Mesenchymal stem cell (in vitro differentiated cells and primary cell): Measurements from ENCODE around the gene HINT3.

Experiments
- DNase-seq: peaks from one replicate; pipeline ENCODE4 v3.0.0-alpha.2; 2013
- H2AFZ ChIP-seq: one replicate; pipeline ENCODE4 v1.6.1; 2013; ENCODE audit warnings: low read depth, mild to moderate bottlenecking, control low read depth, inconsistent platforms, low read length, moderate library complexity
- H2AK5ac ChIP-seq: 2 replicates; pipeline ENCODE4 v1.6.1; 2013; ENCODE audit warnings: low read length, moderate library complexity, mild to moderate bottlenecking, inconsistent platforms; ENCODE audit not compliant: severe bottlenecking
- H2BK120ac ChIP-seq: one replicate; pipeline ENCODE4 v1.6.1; 2013; ENCODE audit warnings: low read depth, mild to moderate bottlenecking, inconsistent platforms, low read length, moderate library complexity
- H2BK12ac ChIP-seq, 2 experiments: one replicate each; pipeline ENCODE4 v1.6.1; 2013; ENCODE audit warnings: inconsistent platforms in 2 of 2, low read length in 2 of 2, mild to moderate bottlenecking in 2 of 2, moderate library complexity in 2 of 2, control low read depth in 1 of 2
- H2BK15ac ChIP-seq: one replicate; pipeline ENCODE4 v1.6.1; 2013; ENCODE audit warnings: mild to moderate bottlenecking, low read depth, inconsistent platforms; ENCODE audit not compliant: poor library complexity, severe bottlenecking
- H2BK5ac ChIP-seq: 2 replicates; pipeline ENCODE4 v1.6.1; 2013; ENCODE audit warnings: low read depth, mild to moderate bottlenecking, low read length, control low read depth, inconsistent platforms; ENCODE audit not compliant: poor library complexity, severe bottlenecking
- H3K14ac ChIP-seq, 2 experiments: one replicate each; pipeline ENCODE4 v1.6.1; 2013; ENCODE audit warnings: inconsistent platforms in 2 of 2, low read length in 2 of 2, control low read depth in 1 of 2, mild to moderate bottlenecking in 1 of 2, moderate library complexity in 1 of 2
- H3K18ac ChIP-seq, 2 experiments: one replicate each; pipeline ENCODE4 v1.6.1; 2013; ENCODE audit warnings: inconsistent platforms in 2 of 2, low read length in 2 of 2, control low read depth in 1 of 2, low read depth in 1 of 2, mild to moderate bottlenecking in 1 of 2
- H3K23ac ChIP-seq, 2 experiments: one replicate each; pipeline ENCODE4 v1.6.1; 2013; ENCODE audit warnings: inconsistent platforms in 2 of 2, low read length in 2 of 2, mild to moderate bottlenecking in 2 of 2, moderate library complexity in 2 of 2, control low read depth in 1 of 2
- H3K27ac ChIP-seq: 2 replicates; pipeline ENCODE4 v1.5.1; 2013; ENCODE audit warnings: mild to moderate bottlenecking, moderate library complexity, low read length, control low read depth, inconsistent platforms; ENCODE audit not compliant: poor library complexity, severe bottlenecking
- H3K27me3 ChIP-seq, 2 experiments: 2 replicates each; pipeline versions ENCODE4 v1.6.1 to v1.7.0; 2013; ENCODE audit warnings: low read length in 2 of 2, mild to moderate bottlenecking in 2 of 2, moderate library complexity in 2 of 2, control low read depth in 1 of 2, inconsistent platforms in 1 of 2; ENCODE audit not compliant: control insufficient read depth in 1 of 2, insufficient read depth in 1 of 2
- H3K36me3 ChIP-seq, 2 experiments: 2 replicates each; pipeline versions ENCODE4 v1.6.1 to v1.7.0; 2013; ENCODE audit warnings: low read length in 2 of 2, control low read depth in 1 of 2, inconsistent platforms in 1 of 2, low read depth in 1 of 2, mild to moderate bottlenecking in 1 of 2; ENCODE audit not compliant: insufficient read depth in 2 of 2, control insufficient read depth in 1 of 2
- H3K4ac ChIP-seq, 2 experiments: one replicate each; pipeline ENCODE4 v1.6.1; 2013; ENCODE audit warnings: inconsistent platforms in 2 of 2, low read length in 2 of 2, mild to moderate bottlenecking in 2 of 2, moderate library complexity in 2 of 2, control low read depth in 1 of 2, low read depth in 1 of 2
- H3K4me1 ChIP-seq: 2 replicates; pipeline ENCODE4 v1.6.1; 2013; ENCODE audit warnings: low read depth, low read length, control low read depth; ENCODE audit not compliant: control insufficient read depth, insufficient read depth
- H3K4me2 ChIP-seq: 2 replicates; pipeline ENCODE4 v1.6.1; 2013; ENCODE audit warnings: low read length, mild to moderate bottlenecking, inconsistent platforms; ENCODE audit not compliant: poor library complexity, severe bottlenecking
- H3K4me3 ChIP-seq, 2 experiments: 2 replicates each; pipeline versions ENCODE4 v1.5.1 to v1.7.0; 2013; ENCODE audit warnings: low read length in 2 of 2, mild to moderate bottlenecking in 2 of 2, control low read depth in 1 of 2, low read depth in 1 of 2; ENCODE audit not compliant: insufficient read depth in 1 of 2
- H3K79me1 ChIP-seq: replicated peaks from 2 replicates; pipeline ENCODE4 v1.6.1; 2013; ENCODE audit warnings: mild to moderate bottlenecking, control low read depth, low read length, inconsistent platforms; ENCODE audit not compliant: poor library complexity, severe bottlenecking
- H3K9ac ChIP-seq: 2 replicates; pipeline ENCODE4 v1.7.0; 2013; ENCODE audit warnings: mild to moderate bottlenecking, low read length, moderate library complexity
- H3K9me3 ChIP-seq: 2 replicates; pipeline ENCODE4 v1.7.0; 2013; ENCODE audit warnings: mild to moderate bottlenecking, low read length; ENCODE audit not compliant: control insufficient read depth
- H4K8ac ChIP-seq: one replicate; pipeline ENCODE4 v1.6.1; 2013; ENCODE audit warnings: inconsistent platforms, mild to moderate bottlenecking, low read length, moderate library complexity
- H4K91ac ChIP-seq: one replicate; pipeline ENCODE4 v1.6.1; 2013; ENCODE audit warnings: mild to moderate bottlenecking, low read length, inconsistent platforms
- whole genome bisulfite sequencing: methylation state at CpG from one replicate; pipeline ENCODE4 v1.1.7; 2013; ENCODE audit warnings: mixed read lengths; 5-methylcytosine and 5-hydroxymethylcytosine counted together

Gene HINT3

GRCh38 chr6:125959041-125959440, 2.5 kb downstream of the HINT3 start:
- Histone ChIP-seq H3K9ac (no peak overlapping the region), H3K36me3 (no peaks in the 10 kb centered on the region), H2AFZ (no peak overlapping the region), H3K27me3 (peaks cover 0 to 4% of the 10 kb centered on the region in 2 experiments), H3K4me3 (no peak overlapping the region), H4K8ac (no peak overlapping the region), H3K18ac (no peak overlapping the region), H3K4me1 (no peaks in the 10 kb centered on the region), H3K4ac (no peak overlapping the region), H3K14ac (no peak overlapping the region), H3K9me3 (no peaks in the 10 kb centered on the region), H3K23ac (no peak overlapping the region), H4K91ac (no peak overlapping the region), H3K4me2 (no peak overlapping the region), H2AK5ac (no peak overlapping the region), H2BK15ac (peak overlapping the region; percentile 16), H2BK120ac (no peak overlapping the region), H3K27ac (no peak overlapping the region), H3K79me1 (peaks cover 31% of the 10 kb centered on the region), H2BK12ac (no peak overlapping the region), H2BK5ac (no peak overlapping the region)
- DNase-seq: no peak
- 99% methylated on average over 4 of the region's 4 CpGs for WGBS

GRCh38 chr6:125961117-125961516, 4.5 kb downstream of the HINT3 start:
- H3K4me1 ChIP-seq: no peaks in the 10 kb centered on the region
- H3K9me3 ChIP-seq: no peaks in the 10 kb centered on the region
- H2BK12ac ChIP-seq: no peak overlapping the region
- H2AFZ ChIP-seq: no peak overlapping the region
- no peak overlapping the region for H4K91ac ChIP-seq
- no peak overlapping the region for H3K14ac ChIP-seq
- no peak overlapping the region for H3K23ac ChIP-seq
- H3K36me3 ChIP-seq: no peaks in the 10 kb centered on the region
- H3K18ac ChIP-seq: no peak overlapping the region
- no peak overlapping the region for H2BK120ac ChIP-seq
- H2BK15ac ChIP-seq: no peak overlapping the region
- no peak overlapping the region for H2AK5ac ChIP-seq
- WGBS: 95% methylated on average over 3 of the region's 3 CpGs
- no peak overlapping the region for H3K9ac ChIP-seq
- H3K27me3 ChIP-seq: no peaks in the 10 kb centered on the region
- no peak for DNase-seq
- H4K8ac ChIP-seq: no peak overlapping the region
- no peak overlapping the region for H3K27ac ChIP-seq
- no peak overlapping the region for H2BK5ac ChIP-seq
- H3K4ac ChIP-seq: no peak overlapping the region
- peaks cover 33% of the 10 kb centered on the region for H3K79me1 ChIP-seq
- no peak overlapping the region for H3K4me3 ChIP-seq
- no peak overlapping the region for H3K4me2 ChIP-seq

- Histone ChIP-seq H4K91ac (no peak overlapping the region), H2BK15ac (no peak overlapping the region), H3K79me1 (peaks cover 34% of the 10 kb centered on the region), H2AK5ac (no peak overlapping the region), H3K27ac (no peak overlapping the region), H3K14ac (no peak overlapping the region), H3K4me1 (no peaks in the 10 kb centered on the region), H2BK120ac (no peak overlapping the region), H3K27me3 (no peaks in the 10 kb centered on the region), H3K18ac (no peak overlapping the region), H2BK5ac (no peak overlapping the region), H3K4ac (no peak overlapping the region), H2BK12ac (no peak overlapping the region), H3K4me2 (no peak overlapping the region), H2AFZ (no peak overlapping the region), H4K8ac (no peak overlapping the region), H3K4me3 (no peak overlapping the region), H3K36me3 (peaks cover 0 to 7% of the 10 kb centered on the region in 2 experiments), H3K23ac (no peak overlapping the region), H3K9ac (no peak overlapping the region), H3K9me3 (no peaks in the 10 kb centered on the region)
- 91% methylated on average over 8 of the region's 8 CpGs for WGBS
- no peak for DNase-seq
These were observed 6.4 kb downstream of the HINT3 start for GRCh38 chr6:125962900-125963497.

GRCh38 chr6:125963817-125964216, 7.2 kb downstream of the HINT3 start:
- no peaks in the 10 kb centered on the region for H3K9me3 ChIP-seq
- H3K14ac ChIP-seq: no peak overlapping the region
- no peak overlapping the region for H3K23ac ChIP-seq
- WGBS: 95% methylated on average over 1 of the region's 2 CpGs
- H3K4me2 ChIP-seq: no peak overlapping the region
- H3K9ac ChIP-seq: no peak overlapping the region
- peaks cover 0 to 12% of the 10 kb centered on the region in 2 experiments for H3K36me3 ChIP-seq
- H3K4ac ChIP-seq: no peak overlapping the region
- no peak overlapping the region for H2BK12ac ChIP-seq
- DNase-seq: no peak
- no peak overlapping the region for H3K18ac ChIP-seq
- no peak overlapping the region for H2BK15ac ChIP-seq
- H2AFZ ChIP-seq: no peak overlapping the region
- no peak overlapping the region for H3K4me3 ChIP-seq
- H3K27ac ChIP-seq: no peak overlapping the region
- no peaks in the 10 kb centered on the region for H3K27me3 ChIP-seq
- H2BK5ac ChIP-seq: no peak overlapping the region
- no peak overlapping the region for H4K91ac ChIP-seq
- no peak overlapping the region for H4K8ac ChIP-seq
- H3K4me1 ChIP-seq: no peaks in the 10 kb centered on the region
- no peak overlapping the region for H2BK120ac ChIP-seq
- H2AK5ac ChIP-seq: no peak overlapping the region
- H3K79me1 ChIP-seq: peaks cover 30% of the 10 kb centered on the region
